Mammary epithelial cell (primary cell): ENCODE results near the gene RPS10.

Source experiments
- EZH2 ChIP-seq: IDR thresholded peaks from 2 replicates; pipeline ENCODE4 v1.6.1; 2012; ENCODE audit warnings: low read length, inconsistent platforms, borderline replicate concordance
- TF ChIP-seq, protein P1 (sequence below), 2 donors: IDR thresholded peaks in 1 of 2; conservative IDR thresholded peaks in 1 of 2; 2 replicates each; pipeline ENCODE4 v1.5.1; 2011 to 2012; ENCODE audit warnings: inconsistent platforms in 2 of 2, low read length in 2 of 2, mild to moderate bottlenecking in 2 of 2, control low read depth in 1 of 2, low read depth in 1 of 2; ENCODE audit not compliant: insufficient read depth in 1 of 2; ENCODE audit errors: extremely low read depth in 1 of 2

DNA sequence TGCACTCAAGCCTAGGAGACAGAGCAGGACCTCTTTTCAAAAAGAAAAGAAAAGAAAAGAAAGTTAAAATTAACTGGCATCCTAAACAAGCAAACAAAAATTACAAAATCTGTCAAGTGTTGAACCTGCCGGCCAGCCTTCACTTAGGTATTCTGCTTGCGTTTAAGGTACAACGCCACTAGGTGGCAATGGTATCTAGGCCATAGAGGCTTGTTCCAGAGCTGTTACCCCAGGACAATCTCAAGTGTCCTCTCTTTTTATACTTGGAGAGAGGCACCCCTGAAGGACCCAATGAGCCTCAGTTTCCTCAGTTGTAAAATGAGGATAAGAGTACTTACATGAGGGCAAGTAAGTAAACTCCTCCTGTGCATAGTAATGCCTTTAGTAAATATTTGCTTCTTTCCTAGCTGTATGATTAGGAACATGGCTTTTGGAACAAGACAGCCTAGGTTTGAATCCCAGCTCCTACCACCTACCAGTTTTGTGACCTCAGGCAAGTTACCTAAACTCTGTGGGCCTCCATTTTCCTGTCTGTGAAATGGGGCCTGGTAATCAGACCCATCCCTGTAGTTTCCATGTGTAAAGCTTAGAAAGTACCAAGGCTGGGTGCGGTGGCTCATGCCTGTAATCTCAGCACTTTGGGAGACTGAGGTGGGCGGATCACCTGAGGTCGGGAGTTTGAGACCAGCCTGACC lies 34.2 kb upstream of the RPS10 start:
- TF ChIP-seq, protein P1, sequence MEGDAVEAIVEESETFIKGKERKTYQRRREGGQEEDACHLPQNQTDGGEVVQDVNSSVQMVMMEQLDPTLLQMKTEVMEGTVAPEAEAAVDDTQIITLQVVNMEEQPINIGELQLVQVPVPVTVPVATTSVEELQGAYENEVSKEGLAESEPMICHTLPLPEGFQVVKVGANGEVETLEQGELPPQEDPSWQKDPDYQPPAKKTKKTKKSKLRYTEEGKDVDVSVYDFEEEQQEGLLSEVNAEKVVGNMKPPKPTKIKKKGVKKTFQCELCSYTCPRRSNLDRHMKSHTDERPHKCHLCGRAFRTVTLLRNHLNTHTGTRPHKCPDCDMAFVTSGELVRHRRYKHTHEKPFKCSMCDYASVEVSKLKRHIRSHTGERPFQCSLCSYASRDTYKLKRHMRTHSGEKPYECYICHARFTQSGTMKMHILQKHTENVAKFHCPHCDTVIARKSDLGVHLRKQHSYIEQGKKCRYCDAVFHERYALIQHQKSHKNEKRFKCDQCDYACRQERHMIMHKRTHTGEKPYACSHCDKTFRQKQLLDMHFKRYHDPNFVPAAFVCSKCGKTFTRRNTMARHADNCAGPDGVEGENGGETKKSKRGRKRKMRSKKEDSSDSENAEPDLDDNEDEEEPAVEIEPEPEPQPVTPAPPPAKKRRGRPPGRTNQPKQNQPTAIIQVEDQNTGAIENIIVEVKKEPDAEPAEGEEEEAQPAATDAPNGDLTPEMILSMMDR (conservative IDR thresholded peaks at IDR 0.05 in 1 of 2, IDR thresholded peaks at IDR 0.05 in 1 of 2; ENCODE audit: extremely low read depth in 1 of 2, insufficient read depth in 1 of 2, low read depth in 1 of 2, low read length in 2 of 2) = peak; percentile 69 to 84
- no peak for TF ChIP-seq EZH2
